ENCODE measurements around the gene PCYOX1L. TPM values are rescaled to one million over a fixed set of nuclear protein-coding genes. Genes with fewer than 3 reads are reported as not detected.

PCYOX1L gene
- total RNA-seq, 1 experiment from 2014 or later, result 4.8 TPM

DNA sequence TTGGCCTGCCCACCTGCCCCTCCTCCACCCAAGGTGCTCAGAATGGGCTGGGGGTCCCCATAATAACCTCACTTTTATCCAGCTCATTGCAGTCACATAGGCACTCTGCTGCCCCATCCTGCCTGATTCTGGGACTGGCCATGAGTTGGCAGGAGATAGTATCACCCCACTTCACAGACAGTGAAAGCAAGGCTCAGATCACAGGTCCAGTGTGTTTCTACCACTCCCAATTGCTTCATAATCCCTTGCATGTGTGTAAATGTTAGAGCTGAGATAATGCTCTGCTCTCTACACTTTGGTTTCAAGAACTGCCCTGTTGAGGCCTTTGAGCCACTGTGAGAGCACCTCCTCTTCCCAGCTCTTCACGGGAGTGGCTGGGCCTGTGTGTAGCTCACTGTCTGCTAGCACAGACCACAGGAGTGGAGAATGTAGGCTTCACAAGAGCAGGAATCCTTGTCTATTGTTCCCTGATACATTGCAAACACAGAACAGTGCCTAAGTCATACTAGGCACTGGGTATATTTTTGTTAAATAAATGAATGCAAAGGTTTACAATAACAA is 8.4 kb downstream of the PCYOX1L start:
- DNase-seq (ENCODE audit: low read depth), result no peak

DNA sequence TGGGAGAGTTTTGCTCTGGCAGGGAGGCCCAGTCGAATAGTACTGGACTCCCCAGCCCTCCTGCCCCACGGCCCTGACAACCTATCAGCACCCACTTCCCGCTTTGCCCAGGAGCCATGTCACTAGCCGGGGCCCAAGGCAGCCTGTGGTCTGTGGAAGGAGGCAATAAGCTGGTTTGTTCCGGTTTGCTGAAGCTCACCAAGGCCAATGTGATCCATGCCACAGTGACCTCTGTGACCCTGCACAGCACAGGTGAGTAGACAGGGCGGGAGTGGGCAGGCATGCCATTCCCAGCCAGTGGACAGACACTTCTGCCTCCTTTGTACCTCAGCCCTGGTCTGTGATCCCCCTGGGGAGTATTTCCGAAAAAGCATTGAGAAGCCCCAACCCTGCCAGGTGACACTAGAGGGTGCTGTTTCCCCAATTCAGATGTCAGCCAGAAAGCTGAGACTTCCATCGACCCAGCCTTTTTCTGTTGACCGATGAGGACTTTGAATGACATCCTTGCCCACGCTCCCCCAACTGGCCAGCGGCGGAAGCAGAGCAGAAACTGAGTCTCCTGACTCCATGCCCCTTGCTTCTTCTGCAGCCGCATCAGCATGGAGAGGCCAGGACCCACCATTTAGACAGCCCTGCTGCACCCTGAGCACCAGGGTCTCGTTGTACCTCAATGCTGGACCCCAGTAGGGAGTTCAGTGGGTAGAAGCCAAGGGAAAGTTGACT is 9.6 kb downstream of the PCYOX1L start:
- DNase-seq (ENCODE audit: low read depth), result peak; percentile 68

DNA sequence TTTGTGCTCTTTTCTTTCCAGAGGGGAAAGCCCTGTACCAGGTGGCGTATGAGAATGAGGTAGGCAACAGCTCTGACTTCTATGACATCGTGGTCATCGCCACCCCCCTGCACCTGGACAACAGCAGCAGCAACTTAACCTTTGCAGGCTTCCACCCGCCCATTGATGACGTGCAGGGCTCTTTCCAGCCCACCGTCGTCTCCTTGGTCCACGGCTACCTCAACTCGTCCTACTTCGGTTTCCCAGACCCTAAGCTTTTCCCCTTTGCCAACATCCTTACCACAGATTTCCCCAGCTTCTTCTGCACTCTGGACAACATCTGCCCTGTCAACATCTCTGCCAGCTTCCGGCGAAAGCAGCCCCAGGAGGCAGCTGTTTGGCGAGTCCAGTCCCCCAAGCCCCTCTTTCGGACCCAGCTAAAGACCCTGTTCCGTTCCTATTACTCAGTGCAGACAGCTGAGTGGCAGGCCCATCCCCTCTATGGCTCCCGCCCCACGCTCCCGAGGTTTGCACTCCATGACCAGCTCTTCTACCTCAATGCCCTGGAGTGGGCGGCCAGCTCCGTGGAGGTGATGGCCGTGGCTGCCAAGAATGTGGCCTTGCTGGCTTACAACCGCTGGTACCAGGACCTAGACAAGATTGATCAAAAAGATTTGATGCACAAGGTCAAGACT is 10.3 kb downstream of the PCYOX1L start:
- no peak for DNase-seq (ENCODE audit: low read depth)

DNA sequence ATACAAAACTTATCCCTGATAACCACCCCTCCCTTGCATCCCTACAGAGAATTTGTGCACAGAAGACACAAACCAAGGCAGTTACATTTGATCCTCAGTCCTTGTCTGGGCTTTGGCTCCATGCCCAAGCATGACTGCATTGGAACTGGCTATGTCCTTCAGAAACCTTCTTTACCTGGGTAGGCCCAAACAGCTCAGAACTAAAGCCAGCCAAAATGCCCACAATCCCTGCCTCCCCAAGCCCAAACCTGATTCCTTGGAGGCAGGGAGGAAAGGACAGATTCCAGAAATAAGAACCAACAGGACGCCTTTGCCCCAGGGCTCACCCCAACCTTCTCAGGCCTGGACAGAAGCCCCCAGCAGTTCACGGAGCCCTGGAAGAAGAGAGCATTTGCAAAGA is 13.0 kb downstream of the PCYOX1L start:
- DNase-seq (ENCODE audit: low read depth), result no peak

DNA sequence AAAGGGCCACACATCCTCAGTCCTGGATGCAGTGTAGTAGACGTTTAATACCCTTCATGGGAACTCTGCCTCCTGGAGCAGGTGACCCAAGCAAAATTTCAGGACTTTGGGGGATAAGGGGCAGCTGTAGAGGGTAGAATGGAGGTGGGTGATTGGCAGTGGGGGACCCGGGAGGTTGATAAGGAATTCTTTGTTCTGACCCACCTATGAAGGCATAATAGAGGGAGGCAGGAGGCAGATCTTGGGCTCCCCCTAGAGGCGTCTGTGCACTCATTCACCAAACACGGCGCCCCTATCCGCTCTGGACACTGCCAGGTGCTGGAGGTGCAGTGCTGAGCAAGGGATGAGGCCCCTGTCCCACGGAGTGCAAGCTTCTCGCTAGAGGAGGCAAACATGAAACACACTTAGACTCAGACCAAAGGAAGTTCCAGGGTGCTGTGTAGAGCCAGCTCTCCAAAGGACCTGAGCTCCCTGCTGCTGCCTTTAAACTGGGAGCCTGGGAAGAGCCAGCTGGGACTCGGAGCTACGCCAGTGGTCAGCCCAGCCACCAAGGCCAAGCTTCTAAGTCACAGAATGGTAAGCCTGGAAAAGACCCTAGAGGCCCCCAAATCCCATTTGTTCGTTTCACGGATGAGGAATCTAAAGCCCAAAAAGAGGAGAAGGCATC is 13.6 kb downstream of the PCYOX1L start:
- peak; percentile 54 for DNase-seq (ENCODE audit: low read depth)

DNA sequence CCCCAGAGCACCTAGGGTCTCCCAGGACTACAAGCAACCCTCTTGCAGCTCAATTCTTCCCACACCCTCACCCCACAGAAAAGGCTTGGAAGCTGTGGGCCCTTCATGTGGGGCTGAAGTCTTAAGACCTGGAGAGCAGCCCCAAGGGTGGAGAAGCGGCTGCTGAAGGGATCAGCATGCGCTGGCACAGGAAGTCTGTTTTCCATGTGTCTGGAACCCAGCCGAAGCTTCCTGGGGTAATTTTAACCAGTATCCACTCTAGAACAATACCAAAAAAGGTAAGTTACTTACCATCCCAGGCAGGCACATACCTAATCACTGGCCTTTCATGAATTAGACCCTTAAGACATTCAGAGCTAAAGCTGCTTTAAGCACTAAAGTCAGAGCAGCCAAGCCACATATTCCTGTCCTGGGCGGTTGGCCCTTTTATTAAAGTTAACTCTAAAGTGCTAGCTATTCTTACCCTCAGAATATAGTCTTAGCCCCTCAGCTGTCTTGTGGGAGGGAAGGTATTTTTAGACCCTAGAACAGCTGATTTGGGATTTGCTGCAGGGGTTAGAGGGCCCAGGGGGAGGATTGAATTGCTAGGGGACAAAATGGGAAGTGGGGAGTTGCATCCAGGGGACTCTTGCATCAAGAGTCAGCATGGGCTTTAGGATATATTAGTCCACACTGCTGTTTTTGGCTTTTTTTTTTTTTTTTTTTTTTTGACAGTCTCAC is 14.4 kb downstream of the PCYOX1L start:
- DNase-seq (ENCODE audit: low read depth), result no peak

DNA sequence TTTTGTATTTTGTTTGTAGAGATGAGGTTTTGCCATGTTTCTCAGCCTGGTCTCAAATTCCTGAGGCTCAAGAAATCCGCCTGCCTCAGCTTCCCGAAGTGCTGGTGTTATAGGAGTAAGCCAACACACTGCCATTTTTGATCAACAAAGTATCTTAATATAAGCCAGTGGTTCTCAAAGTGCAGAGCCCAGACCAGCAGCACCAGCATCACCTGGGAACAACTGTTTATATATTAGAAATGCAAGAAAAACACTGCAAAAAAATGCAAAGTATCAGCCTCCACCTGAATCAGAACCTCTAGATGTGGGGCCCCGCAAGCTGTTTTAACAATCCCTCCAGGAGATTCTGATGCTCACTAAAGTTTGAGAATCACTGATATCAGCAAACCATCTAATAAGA is 15.1 kb downstream of the PCYOX1L start:
- DNase-seq (ENCODE audit: low read depth), result no peak

DNA sequence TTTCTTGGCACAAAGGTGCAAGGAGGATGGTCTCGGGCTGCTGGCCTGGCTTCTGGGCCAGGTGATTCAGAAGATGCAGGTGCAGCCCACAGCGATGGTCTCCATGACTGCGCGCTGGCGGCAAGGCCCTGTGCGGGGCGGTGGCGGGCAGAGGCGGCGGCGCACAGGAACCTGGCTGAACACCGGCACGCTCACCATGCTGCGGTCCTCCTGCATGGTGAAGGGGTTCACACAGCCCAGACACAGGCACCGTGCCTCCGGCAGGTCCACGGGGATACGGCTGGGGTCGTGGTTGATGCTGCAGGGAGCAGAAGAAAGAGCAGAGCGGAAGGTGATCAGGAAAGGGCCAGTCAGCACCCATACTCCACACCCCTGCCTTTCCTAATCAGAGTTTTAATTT is 16.5 kb downstream of the PCYOX1L start:
- no peak for DNase-seq (ENCODE audit: low read depth)

DNA sequence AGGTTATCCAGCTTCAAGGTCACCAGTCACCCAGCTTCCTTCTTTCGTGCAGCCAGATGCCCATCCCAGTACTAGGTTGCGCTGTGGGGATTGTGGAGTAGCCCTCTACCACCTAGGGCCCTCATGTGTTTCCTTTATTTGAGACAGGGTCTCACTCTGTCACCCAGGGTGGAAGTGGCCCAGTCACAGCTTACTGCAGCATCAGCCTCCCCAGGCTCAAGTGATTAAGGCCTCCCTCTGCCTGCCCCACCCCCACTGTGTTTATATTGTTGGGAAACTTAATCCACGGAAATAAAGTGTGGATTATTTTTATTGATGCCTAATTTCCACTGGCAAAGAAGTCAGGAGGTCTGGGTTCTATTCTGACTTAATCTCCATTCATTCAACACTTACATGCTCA is 17.0 kb downstream of the PCYOX1L start:
- DNase-seq (ENCODE audit: low read depth), result no peak

DNA sequence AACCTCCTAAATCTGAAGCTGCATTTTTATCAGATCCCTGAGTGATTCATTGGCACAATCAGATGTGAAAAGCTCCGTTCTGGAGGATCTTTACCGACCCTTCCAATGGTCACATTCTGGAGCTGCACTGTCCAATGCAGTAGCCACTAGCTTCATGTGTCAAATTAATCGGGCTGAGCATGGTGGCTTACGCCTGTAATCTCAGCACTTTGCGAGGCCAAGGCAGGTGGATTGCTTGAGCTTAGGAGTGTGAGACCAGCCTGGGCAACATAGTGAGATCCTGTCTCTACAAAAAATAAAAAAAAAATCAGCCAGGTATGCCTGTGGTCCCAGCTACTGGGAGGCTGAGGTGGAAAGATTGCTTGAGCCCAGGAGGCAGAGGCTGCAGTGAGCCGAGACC is 17.6 kb downstream of the PCYOX1L start:
- no peak for DNase-seq (ENCODE audit: low read depth)

DNA sequence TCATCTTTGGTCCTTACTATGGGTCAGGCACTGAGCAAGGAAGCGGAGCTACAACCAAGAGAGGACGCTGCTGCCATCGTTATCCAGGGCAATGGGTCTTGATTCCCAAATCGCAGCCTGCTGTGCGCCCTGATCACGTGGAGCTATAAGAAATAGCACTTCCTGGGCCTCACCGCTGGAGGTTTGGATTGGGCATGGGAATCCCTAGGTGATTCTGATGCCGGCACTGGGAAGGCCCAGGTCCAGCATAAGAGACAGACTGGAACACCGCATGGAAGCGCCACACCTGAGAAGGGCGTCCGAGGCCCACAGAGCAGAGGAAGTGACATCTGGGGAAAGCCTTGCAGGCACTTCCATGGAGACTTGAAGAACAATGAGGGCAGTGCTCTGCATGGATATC is 18.3 kb downstream of the PCYOX1L start:
- no peak for DNase-seq (ENCODE audit: low read depth)

DNA sequence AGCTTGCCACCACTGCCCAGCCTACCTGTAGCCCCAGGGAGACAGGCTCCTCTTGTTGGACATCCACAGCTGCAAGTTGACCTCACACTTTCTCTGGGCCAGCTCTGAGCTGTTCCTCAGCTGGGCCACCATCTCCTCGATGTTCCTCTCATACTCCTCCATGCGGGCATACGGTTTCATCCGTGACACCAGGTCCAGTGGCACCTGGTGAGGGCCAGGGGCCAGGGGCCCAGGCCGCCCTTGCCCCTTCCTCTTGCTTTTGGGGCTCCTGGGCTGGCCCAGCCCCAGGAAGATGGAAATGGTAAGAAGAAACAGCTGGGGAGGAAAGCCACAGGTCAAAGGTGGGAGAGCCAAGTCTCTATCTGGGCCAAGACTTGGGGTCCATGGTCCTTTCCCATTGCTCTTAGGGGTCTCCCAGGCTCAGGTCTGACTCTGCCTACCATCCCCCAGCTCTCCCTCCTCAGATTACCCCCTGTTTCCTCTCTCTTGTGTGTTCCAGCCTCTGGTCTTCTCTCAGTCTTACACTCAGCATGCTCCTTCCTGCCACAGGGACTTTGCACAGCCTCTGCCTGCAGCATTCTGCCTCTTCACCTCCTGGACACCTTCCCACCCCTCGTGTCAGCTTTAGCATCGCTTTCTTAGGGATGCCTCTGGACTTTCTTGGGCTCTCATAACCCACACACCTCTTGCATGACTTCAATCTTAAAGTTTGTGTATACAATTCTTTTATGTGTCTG is 19.0 kb downstream of the PCYOX1L start:
- no peak for DNase-seq (ENCODE audit: low read depth)

DNA sequence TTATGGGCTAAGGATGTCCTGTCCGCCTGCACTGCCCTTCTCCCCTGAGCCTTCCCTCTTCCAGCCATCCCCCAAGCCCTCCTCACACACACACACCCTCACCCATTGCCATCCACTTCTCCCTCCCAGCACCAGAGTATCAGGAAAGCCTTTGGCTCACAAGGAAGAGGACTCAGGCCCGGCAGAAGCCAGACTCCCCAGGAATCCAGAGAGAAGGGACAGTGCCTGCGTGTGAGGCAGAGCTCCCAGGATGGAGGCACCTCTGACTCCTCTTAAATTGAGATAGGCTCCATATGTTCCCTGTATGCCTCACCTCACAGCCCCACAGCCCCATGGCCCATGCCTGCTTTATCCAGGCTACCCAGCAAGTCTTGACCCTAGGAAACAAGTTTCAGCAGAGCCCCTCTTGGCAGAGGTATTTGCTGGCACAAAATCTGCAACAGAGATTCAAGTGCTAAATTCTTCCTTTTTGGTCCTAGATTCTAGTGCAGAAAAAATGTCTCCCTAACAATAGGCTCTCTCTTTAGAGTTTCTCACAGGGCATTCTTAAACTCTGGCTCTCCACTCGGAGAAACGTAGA is 20.5 kb downstream of the PCYOX1L start:
- no peak for DNase-seq (ENCODE audit: low read depth)

DNA sequence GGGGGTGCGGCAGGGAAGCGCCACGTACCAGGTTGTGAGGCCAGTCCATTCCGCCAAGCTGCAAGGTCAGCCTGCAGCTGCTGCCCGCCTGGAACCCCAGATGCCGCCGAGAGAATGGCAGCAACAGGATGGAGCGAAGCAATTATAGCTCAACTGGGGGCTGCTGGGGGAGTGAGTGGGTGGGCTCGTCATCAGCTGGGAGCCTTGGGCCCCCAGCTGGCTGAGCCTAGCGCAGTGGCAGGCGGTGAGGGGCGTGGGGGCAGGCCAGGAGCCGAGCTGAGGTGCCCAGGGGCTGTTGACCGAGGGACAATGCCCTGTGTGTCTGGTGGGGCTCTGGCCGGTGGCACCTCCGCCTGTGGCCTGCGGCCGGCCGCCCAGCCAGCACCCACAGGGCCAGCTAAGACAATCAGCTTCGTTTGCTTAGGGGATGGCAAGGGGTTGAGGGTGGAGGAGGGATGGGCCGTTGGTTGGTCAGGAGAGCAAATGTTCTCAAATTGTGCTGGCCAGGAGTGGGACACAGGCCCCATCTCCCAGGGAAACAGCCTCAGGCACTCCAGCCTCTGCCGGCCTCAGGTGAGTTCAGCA is 21.4 kb downstream of the PCYOX1L start, which contains the start of gene IL17B:
Gene IL17B, minus strand, starts transcription at position 116 of the 585 bp plus-strand sequence. Its CDS starts 67 bp downstream, at position 49.
- DNase-seq (ENCODE audit: low read depth), result no peak

DNA sequence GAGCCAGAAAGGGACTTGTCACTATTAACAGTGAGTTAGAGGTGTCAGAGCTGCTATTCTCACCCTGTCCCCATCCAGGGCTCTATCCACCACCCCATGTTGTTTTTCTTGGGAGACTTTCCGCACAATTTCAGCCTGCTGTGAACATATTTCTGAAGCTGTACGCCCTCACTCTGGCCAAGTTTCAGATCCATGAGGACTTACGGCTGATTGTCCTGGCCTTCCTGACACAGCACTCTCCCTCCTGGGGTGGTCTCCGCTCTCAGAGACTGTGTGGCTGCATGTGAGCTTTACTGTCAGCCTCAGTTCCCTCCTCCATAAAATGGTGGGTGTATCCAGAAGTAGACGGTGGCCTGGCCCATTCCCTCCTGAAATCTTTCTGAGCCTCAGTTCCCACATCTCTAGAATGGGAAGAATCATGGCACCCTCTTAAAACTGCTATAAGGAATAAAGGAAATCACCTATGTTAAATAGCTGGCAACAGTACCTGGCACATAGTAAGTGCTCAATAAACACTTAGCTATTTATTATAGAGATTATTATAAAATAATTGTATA is 22.1 kb downstream of the PCYOX1L start:
- DNase-seq (ENCODE audit: low read depth), result no peak

DNA sequence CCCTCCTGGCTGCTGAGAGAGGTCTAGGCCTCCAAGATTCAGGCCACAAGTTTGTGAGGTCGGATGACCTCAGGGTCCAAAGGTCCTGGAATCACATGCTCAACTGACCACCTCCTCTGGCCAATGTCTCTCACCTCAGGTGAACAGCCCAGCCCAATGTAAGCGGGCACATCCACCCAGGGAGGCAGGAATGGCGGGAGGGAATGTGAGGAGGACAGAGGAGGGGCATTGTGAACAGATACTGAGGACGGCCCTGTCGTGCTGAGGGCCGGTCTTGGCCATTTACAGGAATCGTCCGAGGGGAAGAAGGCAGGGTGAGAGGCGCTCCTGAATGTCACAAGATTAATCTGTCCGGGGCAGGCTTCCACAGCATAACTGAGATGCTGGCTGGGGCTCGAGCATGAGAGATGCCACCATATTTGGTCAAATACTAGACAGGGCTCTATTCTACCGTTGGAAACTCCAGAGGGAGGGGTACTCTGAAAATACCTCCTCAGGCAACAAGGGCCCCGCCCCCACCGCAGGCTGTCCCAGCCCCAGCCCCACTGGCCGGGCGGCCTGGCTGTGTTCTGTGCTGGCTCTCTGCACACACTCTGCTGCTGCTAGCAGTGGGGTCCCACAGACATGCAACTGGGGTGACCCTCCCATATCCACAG is 22.7 kb downstream of the PCYOX1L start:
- no peak for DNase-seq (ENCODE audit: low read depth)

DNA sequence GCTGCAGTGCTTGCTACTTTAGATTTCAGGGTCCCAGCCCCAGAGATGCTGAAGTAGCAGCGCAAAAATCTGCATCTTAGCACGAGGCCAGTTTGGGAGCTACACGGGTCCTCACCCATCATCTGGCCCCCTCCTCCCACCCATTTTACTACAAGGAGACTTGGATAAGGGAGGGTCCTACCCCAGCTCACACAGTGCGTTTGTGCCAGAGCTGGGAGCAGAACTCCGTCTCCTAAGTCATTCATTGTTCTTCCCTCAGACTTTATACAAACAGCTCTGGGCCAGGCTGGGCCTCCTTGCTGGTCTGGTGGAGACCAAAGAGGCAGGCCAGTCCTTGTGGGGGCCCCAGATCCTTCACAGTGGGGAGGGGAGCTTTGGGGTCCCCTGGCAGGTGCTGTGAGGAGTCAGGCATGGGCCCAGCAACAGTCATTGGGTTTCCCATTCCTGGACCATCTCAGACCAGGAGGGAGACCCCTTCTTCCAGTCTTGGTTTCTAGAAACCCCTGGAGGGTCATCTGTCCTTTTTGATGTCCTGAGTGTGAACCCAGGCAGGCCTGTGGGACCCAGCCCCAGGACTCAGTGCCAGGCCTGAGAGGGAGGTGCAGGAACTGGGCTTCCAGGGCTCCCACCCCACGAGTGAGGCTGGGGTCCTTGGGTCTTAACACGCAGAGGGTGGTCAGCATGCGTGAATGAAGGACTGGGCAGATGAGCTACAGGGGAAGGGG is 23.6 kb downstream of the PCYOX1L start:
- no peak for DNase-seq (ENCODE audit: low read depth)

DNA sequence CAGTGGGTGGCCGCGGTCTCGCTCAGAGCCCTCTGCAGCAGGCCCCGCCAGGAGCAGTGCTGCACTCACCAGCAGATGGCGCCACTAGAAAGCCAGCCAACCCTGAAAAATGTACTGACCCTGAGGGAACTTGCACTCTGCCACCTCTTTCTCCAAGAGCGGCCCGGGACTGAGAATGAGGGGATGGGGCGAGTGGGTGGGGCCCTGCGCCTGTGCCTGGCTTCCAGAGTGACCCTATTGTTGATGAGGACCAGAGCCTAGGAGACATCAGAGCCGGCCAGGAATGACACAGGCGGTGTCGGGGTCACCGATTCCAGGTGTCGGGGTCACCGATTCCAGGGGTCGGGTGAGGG is 24.1 kb downstream of the PCYOX1L start:
- peak; percentile 60 for DNase-seq (ENCODE audit: low read depth)
